LNCaP clone FGC (cell line): ENCODE data around the gene CPD.
"Not testable (repeated sequence)": the region's sequence is repeated elsewhere in the genome, so short reads cannot be mapped to it uniquely, and the experiment has no call there.

Source experiments
- DNase-seq: peaks from one replicate; pipeline ENCODE4 v3.0.0-alpha.2; 2011; ENCODE audit warnings: low read depth
- H3K4me3 ChIP-seq: 2 replicates; pipeline ENCODE4 v1.5.1; 2011; ENCODE audit warnings: mild to moderate bottlenecking, low read depth, low read length, control low read depth
- TF ChIP-seq, protein P1 (sequence below): IDR thresholded peaks from 2 replicates; pipeline ENCODE4 v1.5.1; 2012; ENCODE audit warnings: mild to moderate bottlenecking; ENCODE audit not compliant: control insufficient read depth, insufficient read depth; ENCODE audit errors: extremely low read depth

Gene CPD

DNA sequence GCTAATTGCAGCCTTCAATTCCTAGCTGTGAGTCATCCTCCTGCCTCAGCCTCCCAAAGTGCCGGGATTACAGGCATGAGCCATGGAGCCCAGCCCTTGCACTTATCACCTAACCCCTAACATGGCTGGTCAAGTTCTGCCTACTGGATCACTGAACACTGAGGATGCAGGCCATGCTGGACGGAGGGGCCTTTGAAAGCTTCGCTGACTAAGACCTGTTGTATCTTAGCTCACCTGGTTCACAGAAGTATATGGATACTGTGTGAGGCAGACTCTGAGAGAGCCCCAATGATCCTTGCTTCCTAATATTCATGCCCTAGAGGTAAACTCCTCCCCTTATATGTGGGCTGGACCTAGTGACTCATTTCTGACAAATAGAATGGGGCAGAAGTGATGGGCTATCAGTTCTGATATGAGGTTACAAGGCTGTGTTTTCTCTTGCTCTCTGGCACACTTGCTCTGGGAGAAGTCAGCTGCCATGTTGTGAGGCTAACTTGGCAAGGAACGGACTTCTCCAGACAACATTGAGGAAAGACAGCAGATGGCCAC, 33.1 kb upstream of the CPD start:
- DNase-seq = no peak
- no peak overlapping the region for H3K4me3 ChIP-seq
- TF ChIP-seq, protein P1, sequence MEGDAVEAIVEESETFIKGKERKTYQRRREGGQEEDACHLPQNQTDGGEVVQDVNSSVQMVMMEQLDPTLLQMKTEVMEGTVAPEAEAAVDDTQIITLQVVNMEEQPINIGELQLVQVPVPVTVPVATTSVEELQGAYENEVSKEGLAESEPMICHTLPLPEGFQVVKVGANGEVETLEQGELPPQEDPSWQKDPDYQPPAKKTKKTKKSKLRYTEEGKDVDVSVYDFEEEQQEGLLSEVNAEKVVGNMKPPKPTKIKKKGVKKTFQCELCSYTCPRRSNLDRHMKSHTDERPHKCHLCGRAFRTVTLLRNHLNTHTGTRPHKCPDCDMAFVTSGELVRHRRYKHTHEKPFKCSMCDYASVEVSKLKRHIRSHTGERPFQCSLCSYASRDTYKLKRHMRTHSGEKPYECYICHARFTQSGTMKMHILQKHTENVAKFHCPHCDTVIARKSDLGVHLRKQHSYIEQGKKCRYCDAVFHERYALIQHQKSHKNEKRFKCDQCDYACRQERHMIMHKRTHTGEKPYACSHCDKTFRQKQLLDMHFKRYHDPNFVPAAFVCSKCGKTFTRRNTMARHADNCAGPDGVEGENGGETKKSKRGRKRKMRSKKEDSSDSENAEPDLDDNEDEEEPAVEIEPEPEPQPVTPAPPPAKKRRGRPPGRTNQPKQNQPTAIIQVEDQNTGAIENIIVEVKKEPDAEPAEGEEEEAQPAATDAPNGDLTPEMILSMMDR = no peak

DNA sequence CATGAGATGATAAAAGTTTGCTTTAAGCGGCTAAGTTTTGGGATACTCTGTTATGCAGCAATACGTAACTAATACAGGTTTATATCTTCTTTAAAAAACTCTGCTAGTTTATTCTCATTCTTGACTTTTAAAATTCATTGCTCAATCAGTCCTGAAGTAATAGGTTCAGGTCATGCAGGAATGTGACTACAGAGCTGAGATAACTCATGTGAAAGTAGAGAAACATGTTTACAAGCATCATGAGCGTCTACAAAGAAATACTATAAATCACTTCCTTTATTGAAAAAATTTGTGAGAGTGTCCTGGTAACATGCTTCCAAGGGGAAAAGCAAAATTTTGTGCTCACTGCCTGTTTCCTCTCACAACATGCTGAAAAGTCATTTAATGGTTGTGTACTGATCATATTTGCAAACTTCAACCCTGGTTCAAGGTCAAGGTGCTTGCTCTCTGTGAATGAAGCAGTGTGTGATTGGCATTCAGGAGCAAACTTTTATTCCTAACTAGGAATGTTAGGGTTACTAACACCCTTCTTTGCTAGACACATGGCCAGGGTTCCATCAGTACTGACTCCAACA, 32.4 kb upstream of the CPD start:
- TF ChIP-seq, protein P1 = no peak
- H3K4me3 ChIP-seq = no peak overlapping the region

DNA sequence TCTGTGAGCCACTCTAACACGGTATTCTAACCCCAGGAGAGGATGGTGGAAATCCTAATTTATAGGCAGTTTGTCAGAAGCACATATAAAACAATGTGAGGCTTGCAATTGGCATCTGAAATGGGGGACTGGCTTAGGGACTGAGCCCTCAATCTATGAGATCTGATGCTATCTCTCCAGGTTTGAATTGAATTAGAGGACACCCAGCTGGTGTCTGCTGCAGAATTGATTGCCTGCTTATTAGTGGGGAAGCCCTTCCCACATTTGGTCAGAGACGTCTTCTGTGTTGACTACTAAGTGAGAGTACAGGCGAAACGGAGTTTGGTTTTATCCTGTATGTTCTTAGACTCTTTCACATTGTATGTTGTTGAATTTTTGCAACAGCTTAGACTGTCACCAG, 31.2 kb upstream of the CPD start:
- H3K4me3 ChIP-seq = no peak overlapping the region
- DNase-seq = no peak
- TF ChIP-seq, protein P1 = no peak

More for the DNA sequence above, 32.4 kb upstream of the CPD start:
- no peak for DNase-seq

GRCh38 chr17:30349252-30349651, 29.5 kb upstream of the CPD start:
- no peak for DNase-seq

DNA sequence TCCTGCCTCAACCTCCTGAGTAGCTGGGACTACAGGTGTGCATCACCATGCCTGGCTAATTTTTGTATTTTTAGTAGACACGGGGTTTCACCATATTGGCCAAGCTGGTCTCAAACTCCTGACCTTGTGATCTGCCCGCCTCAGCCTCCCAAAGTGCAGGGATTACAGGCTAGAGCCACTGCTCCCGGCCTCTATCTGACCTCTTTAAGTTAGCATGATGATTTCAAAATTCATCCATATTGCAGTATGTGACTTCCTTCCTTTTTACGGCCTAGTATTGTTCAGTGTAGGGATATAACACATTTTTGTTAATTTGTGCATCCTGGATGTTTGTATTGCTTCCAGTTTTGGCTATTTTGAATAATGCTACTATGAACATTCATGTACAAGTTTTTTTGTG, 27.5 kb upstream of the CPD start:
- DNase-seq = not testable (repeated sequence)

More at GRCh38 chr17:30349252-30349651, 29.5 kb upstream of the CPD start:
- TF ChIP-seq, protein P1 = no peak
- no peak overlapping the region for H3K4me3 ChIP-seq

DNA sequence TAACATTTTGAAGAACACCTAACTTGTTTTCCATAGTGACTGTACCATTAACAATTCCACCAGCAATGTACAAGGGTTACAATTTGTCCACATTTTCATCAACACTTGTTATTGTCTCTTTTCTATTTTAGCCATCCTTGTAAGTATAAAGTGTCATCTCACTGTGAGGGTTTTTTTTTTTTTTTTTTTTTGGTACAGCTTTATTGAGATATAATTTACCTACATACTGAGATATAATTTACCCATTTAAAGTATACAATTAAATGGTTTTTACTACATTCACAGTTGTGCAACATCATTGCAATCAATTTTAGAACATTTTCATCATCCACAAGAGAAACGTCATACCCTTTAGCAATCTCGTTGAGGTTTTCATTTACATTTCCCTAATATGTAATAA, 27.0 kb upstream of the CPD start:
- TF ChIP-seq, protein P1 = no peak
- H3K4me3 ChIP-seq = no peak overlapping the region
- no peak for DNase-seq

More for the DNA sequence above, 27.5 kb upstream of the CPD start:
- H3K4me3 ChIP-seq = not testable (repeated sequence)

- TF ChIP-seq, protein P1 = no peak
- H3K4me3 ChIP-seq = no peak overlapping the region
- DNase-seq = no peak
Observed at GRCh38 chr17:30352240-30352814, 26.4 kb upstream of the CPD start.
